Adrenal gland (tissue), 12 donors: ENCODE data around the gene ADAMTS8. TPM values are rescaled to one million over a fixed set of nuclear protein-coding genes. Genes with fewer than 3 reads are reported as not detected.

ENCODE experiments used
- DNase-seq, 7 donors: peaks; one replicate each; pipeline ENCODE4 v3.0.0-alpha.2; 2019 to 2020
- H3K27ac ChIP-seq, 5 donors: fragments of 200-600 bp; sonication (generic) in 4 of 5; 1 replicate in 3 of 5; 2 replicates in 2 of 5; pipeline versions ENCODE4 v1.5.1 to v1.8.0; 2016 to 2020; ENCODE audit warnings: mild to moderate bottlenecking in 1 of 5
- H3K27me3 ChIP-seq: fragments of 200-600 bp; 2 replicates; pipeline ENCODE4 v1.8.0; 2021
- H3K36me3 ChIP-seq, 2 donors: fragments of 200-600 bp; replicated peaks in 1 of 2; 1 replicate in 1 of 2; 2 replicates in 1 of 2; pipeline versions ENCODE4 v1.5.1 to v1.8.0; 2018 to 2022
- H3K4me1 ChIP-seq, 2 donors: fragments of 200-600 bp; replicated peaks in 1 of 2; 1 replicate in 1 of 2; 2 replicates in 1 of 2; pipeline versions ENCODE4 v1.5.1 to v1.8.0; 2018 to 2021
- H3K4me3 ChIP-seq, 4 donors: fragments of 200-600 bp; sonication (generic) in 3 of 4; one replicate each; pipeline ENCODE4 v1.5.1; 2016 to 2018
- H3K9me3 ChIP-seq, 3 donors: fragments of 200-600 bp; sonication (generic) in 1 of 3; replicated peaks in 1 of 3; 1 replicate in 2 of 3; 2 replicates in 1 of 3; pipeline versions ENCODE4 v1.5.1 to v1.8.0; 2016 to 2021
- CTCF ChIP-seq, 6 experiments: fragments of 450-650 bp in 4 of 6; fragments of 200-600 bp in 2 of 6; sonication (generic) in 1 of 6; IDR thresholded peaks; 1 replicate in 5 of 6; 2 replicates in 1 of 6; pipeline versions ENCODE4 v1.5.1 to v1.8.0; 2016 to 2021; ENCODE audit warnings: antibody characterized with exemption in 6 of 6, mild to moderate bottlenecking in 2 of 6, moderate library complexity in 1 of 6
- POLR2A ChIP-seq, 2 donors: fragments of 450-650 bp; IDR thresholded peaks; one replicate each; pipeline ENCODE4 v1.6.1; 2017; ENCODE audit warnings: antibody characterized with exemption in 2 of 2, mild to moderate bottlenecking in 2 of 2, moderate library complexity in 1 of 2
- WGBS, 4 donors: extraction: QIAGEN DNeasy Blood & Tissue Kit in 2 of 4; methylation state at CpG; one replicate each; pipeline versions ENCODE4 v1.1.5 to v1.1.7; 2013 to 2017; 5-methylcytosine and 5-hydroxymethylcytosine counted together
- intact Hi-C, 2 donors: fragments of 100-400 bp; cut with DNase I; formaldehyde crosslinking; loops; one replicate each; pipeline versions ENCODE4 v1.14.1 to v1.15.0; 2022 to 2023
- polyA plus RNA-seq, 3 donors: library from polyadenylated mRNA; stranded (reverse); fragments of 200-250 nt in 2 of 3; fragments of 350-450 nt in 1 of 3; fragmentation: Illumina TruSeq in 1 of 3; extraction: RNeasy Lipid Tissue Mini Kit (QIAGEN cat#74804) in 1 of 3; gene quantifications; one replicate each; pipeline ENCODE4 v1.2.3, GENCODE V29; 2013 to 2014
- total RNA-seq, 9 donors: library from RNA; depleted of rRNA in 4 of 9; stranded (reverse); fragments of >200 nt in 4 of 9; fragments of 120-200 nt in 1 of 9; fragmentation: NEBNext Ultra II Directional in 1 of 9; extraction: Animal tissue kit (Norgen Biotek cat#: 25700) in 1 of 9; gene quantifications; one replicate each; pipeline versions ENCODE4 v1.1.0 to v1.2.4, GENCODE V29; 2013 to 2023
- donor health status: healthy with polysubstance abuse.
- donor health status: Bipolar disorder and iron deficiency.
- donor health status: DM: yes; HTN: yes; CAD: no.
- donor health status: DM: no; HTN: no; CAD: no.
- donor health status: DM: no; HTN: no; CAD: no.
- donor health status: DM: yes; HTN: yes; CAD: no.

The ADAMTS8 gene
- total and polyA plus RNA-seq, 12 donors: 0.06 to 1.4 (median 0.14) TPM; not detected in 3

DNA sequence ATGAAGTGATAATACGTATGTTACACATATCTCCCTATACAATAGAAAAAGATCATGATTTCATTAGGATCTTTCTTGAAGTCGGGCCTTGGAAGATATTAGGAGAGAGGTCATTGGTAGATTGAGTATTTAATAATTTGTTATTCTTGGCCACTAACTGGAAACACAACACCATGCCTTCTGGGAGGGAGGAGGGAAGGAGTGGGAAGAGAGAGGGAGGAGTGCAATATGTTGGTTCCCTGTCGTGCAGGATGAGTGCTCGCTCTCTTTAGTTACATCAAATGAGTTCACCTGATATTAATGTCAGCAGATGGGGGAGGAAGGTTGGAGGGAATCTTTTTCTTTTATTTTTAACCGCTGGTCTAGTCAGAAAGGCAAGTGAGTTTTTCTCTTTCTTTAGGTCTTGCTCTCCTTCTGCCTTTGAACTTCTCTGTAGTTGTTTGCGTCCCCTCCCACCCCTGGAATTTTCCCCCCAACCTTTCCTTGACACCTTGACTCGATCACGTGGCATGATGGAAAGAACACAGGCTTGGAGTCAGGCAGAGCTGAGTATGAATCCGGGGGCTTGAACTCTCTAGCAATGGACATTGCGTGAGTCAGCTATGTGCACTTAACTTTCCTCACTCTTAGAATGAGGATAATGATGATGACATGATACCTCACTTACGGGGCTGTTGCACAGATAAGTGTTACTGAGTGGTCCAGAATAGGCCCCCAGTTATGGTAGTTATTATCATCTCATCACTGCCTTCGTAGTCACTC, 26.3 kb upstream of the ADAMTS8 start:
- intact Hi-C loops: no loop called here
- no peak overlapping the region for H3K27ac ChIP-seq

GRCh38 chr11:130452940-130453339, 24.5 kb upstream of the ADAMTS8 start:
- Histone ChIP-seq H3K36me3 (no peaks in the 10 kb centered on the region), H3K9me3 (no peaks in the 10 kb centered on the region), H3K4me1 (peaks cover 10 to 21% of the 10 kb centered on the region in 2 donors), H3K4me3 (no peak overlapping the region), H3K27me3 (peaks cover 11% of the 10 kb centered on the region), H3K27ac (no peak overlapping the region)
- intact Hi-C loops: no loop called here
- 66 to 78% (median 66%) methylated on average over 6 of the region's 6 CpGs for WGBS, 4 donors
- no peak for DNase-seq
- TF ChIP-seq CTCF (IDR thresholded peaks at IDR 0.05) (no peak), POLR2A (IDR thresholded peaks at IDR 0.05) (no peak)

More for the DNA sequence above, 26.3 kb upstream of the ADAMTS8 start:
- no peak for DNase-seq
- no peaks in the 10 kb centered on the region for H3K36me3 ChIP-seq
- H3K4me3 ChIP-seq: no peak overlapping the region
- H3K4me1 ChIP-seq: peaks cover 0 to 5% of the 10 kb centered on the region in 2 donors
- H3K9me3 ChIP-seq: no peaks in the 10 kb centered on the region
- no peak for TF ChIP-seq POLR2A (IDR thresholded peaks at IDR 0.05)
- H3K27me3 ChIP-seq: peaks cover 2% of the 10 kb centered on the region
- WGBS, 4 donors: 53 to 58% (median 55%) methylated on average over 12 of the region's 12 CpGs

DNA sequence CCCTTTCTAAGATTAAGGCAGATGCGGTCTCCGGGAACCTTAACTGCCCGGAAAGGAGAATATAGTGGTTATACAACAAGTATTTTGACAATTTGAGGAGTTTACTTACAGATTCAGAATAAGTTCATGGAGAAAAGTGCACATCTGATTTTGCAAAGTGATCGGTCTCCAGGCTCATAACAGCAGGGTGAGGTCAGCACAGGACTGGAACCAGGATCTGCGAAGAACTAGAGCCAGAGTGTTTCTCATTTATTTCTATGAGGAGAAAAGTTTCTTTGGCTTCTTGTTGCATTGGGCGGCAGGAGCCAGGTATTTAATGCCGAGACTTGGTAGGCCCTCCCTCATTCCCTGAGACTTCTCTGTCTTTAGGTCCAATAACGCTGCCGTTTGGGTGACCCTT, 23.8 kb upstream of the ADAMTS8 start:
- H3K9me3 ChIP-seq: no peaks in the 10 kb centered on the region
- DNase-seq: no peak
- TF ChIP-seq CTCF (IDR thresholded peaks at IDR 0.05) (no peak), POLR2A (IDR thresholded peaks at IDR 0.05) (no peak)
- H3K4me1 ChIP-seq: peaks cover 10 to 21% of the 10 kb centered on the region in 2 donors
- intact Hi-C loops: no loop called here
- H3K36me3 ChIP-seq: no peaks in the 10 kb centered on the region
- H3K27ac ChIP-seq: peak overlapping the region in 1 of 5 donors; percentile 49
- no peak overlapping the region for H3K4me3 ChIP-seq
- H3K27me3 ChIP-seq: peaks cover 11% of the 10 kb centered on the region
- WGBS, 4 donors: 84 to 94% (median 90%) methylated on average over 9 of the region's 9 CpGs

GRCh38 chr11:130451231-130452019, 23.0 kb upstream of the ADAMTS8 start:
- H3K4me3 ChIP-seq: no peak overlapping the region
- 63 to 83% (median 77%) methylated on average over 5 to 6 of the region's 6 CpGs for WGBS, 4 donors
- H3K4me1 ChIP-seq: peaks cover 10 to 21% of the 10 kb centered on the region in 2 donors
- no peak for TF ChIP-seq POLR2A (IDR thresholded peaks at IDR 0.05)
- TF ChIP-seq CTCF (IDR thresholded peaks at IDR 0.05): no peak
- H3K9me3 ChIP-seq: no peaks in the 10 kb centered on the region
- H3K36me3 ChIP-seq: no peaks in the 10 kb centered on the region
- peaks cover 11% of the 10 kb centered on the region for H3K27me3 ChIP-seq
- peak overlapping the region in 1 of 5 donors; percentile 49 for H3K27ac ChIP-seq
- DNase-seq: peak in 1 of 7 donors; percentile 26
- intact Hi-C loops: no loop called here
